HG02852 (cell line): Measurements from ENCODE around the gene MUS81.

Source experiments
- ATAC-seq: cut with Tn5 transposase; IDR thresholded peaks from one replicate; pipeline ENCODE4 v1.9.1; 2021; ENCODE audit warnings: mild to moderate bottlenecking, moderate library complexity; ENCODE audit not compliant: unreplicated experiment

MUS81 gene

DNA sequence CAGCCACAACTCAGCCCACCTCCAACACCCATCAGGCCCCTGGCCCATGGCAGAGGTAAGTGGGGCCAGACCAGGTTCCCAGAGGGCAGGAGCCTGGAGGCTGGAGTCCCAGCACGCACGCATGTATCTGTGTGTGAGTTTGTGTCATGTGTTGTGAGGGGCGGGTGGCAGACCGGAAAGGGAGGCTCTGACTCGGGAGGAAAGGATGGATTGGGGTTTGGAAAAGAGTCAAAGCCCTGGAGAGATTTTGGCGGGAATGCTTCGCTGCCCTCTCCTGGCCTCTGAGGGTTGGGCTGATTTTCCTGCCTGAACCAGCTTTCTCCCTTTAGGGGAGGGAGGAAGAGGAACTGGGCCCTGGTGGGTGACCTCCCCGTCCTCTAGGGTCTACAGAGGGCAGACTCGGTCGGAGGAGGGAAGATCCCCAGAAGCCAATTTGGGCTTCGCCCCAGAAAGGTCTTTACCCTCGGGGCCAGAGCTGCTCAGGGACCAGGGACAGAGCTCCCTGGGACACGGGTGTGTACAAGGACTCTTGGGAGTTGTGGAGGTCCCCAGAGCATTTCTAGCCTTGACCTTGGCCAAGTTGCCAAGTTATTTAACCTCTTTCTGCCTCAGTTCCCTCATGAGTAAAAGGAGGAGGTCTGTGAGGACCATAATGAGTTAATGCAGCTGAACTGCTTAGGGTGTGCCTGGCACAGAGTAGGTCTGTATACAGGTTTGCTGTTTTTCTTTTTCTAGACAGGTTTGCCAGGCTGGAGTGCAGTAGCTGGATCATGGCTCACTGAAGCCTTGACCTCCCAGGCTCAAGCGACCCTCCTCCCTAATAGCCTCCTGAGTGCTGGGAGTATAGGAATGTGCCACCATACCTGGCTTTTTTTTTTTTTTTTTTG, 51.7 kb downstream of the MUS81 start:
- no peak for ATAC-seq

DNA sequence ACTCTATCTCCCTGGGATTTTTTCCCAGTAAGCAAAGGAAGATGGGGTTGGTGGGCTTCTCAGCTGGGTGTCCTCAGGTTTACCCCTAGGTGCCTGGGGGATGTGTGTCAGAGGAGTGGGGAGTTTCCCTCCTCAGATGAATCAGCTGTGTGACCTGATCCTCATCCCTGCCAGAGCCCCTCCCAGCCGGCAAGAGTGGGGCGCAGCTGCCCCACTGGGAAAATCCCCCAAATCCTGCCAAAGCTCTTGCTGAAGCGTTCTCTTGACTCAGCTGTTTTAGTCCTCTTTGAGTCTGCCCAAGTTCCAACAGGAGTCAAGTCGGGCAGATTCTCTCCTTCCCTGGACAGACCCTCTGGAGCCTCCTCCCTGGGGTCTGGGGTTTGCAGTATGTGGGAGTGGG, 52.6 kb downstream of the MUS81 start:
- ATAC-seq = no peak

DNA sequence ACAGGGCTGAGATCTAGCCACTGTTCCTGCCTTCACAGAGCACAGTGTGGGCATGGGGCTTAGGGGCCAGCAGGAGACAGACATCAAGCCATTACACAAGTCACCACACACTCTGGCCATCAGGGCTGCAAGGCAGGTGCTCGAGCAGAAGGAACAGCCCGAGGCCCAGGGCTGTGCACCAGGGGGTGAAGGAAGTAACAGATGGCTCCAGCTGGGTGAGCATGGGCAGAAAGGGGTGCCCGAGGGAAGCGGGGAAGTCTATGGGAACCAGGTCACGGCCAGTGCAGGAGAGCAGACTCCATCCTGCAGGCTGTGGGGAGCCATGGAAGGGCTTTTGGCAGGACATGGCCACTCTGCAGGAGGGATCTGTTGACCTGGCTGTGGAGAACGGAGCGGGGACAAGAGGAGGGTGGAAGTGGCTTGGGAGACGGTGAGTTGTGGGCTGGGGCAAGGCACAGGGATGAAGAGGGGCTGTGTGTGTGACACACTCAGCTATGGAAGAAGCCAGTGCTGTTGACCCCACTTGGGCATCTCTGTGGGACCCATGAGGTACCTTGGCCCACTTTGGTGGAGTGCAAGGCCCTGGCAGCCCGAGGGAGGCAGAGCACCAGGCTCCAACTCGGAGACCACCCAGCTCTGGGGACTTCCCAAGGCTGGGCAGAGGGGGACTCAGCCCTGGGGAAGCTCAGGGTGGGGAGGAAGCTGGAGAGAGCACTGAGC, 55.0 kb downstream of the MUS81 start:
- no peak for ATAC-seq

DNA sequence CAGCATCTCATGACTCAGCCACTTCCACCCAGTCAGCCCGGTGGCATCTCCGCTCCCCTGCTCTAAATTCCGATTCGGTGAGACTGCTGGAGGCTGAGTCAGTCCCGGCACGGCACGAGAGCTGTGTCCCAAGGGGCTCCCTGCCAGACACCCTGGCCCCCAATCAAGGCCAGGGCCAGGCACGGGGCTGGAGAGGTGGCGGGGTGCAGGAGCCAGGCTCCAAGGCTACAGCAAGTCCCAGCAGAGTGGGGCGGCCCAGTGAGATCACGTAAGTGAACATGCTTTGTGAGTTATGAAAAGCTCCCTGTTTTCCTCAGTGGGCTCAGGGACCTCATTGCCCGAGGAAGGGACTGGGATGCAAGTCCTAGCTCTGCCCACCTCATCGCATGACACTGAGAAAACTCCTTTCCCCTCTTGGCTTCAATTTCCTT, 55.6 kb downstream of the MUS81 start:
- no peak for ATAC-seq
